GM21381 (cell line): ENCODE data around the gene KREMEN1.

Experiments used
- ATAC-seq: cut with Tn5 transposase; IDR thresholded peaks from one replicate; pipeline ENCODE4 v1.9.1; 2021; ENCODE audit warnings: mild to moderate bottlenecking, moderate library complexity; ENCODE audit not compliant: unreplicated experiment

KREMEN1 gene

DNA sequence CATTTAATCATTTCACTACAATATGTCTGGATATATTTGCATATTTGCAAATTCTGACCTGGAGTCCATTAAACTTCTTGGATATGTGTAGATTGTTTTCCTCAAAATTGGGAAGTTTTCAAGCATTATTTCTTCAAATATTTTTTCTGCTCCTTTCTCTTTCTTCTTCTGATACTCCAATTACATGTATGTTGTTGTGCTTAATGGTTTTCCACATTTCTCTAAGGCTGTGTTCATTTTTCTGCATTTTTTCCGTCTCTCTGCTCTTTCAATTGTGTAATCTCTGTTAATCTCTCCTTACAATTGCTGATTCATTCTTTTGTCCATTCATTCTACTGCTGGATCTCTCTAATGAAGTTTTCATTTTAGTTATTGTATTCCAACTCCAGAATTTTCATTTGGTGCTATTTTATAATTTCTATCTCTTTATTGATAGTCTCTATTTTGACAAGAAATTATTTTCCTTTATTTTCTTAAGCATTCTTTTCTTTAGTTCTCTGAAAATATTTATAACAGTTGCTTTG is 102.5 kb downstream of the KREMEN1 start:
- ATAC-seq: no peak

GRCh38 chr22:29183971-29184848 is 111.4 kb downstream of the KREMEN1 start:
- no peak for ATAC-seq

DNA sequence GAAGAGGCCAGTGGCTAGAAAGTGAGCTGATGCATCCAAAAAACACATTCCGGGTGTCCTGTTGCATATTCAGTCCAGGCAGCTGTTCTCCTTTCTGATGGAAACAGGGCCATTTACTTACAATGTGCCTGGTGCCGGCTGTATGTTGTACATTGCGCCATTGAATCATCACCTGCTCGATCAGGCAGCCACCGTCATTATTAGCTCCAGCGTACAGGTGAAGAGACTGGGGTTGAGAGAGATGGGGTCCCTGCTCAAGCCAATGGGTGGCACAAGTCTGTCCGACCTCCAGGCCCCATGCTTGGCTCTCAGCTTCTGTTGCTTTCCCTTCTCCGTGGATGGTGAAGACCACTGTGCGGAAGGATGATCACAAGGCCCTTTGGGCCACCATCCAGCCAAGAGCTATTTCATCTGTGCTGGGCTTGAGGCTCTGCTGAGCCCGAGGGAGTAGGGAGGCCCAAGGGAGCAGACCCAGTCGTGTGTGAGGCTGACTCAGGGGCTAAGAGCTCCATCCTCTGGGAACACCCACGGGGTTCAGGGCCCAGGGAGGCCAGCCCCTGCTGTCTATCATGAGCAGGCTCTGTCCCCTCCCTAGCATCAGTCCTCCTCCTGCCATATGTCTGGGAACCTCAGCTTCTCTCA is 112.1 kb downstream of the KREMEN1 start:
- no peak for ATAC-seq

DNA sequence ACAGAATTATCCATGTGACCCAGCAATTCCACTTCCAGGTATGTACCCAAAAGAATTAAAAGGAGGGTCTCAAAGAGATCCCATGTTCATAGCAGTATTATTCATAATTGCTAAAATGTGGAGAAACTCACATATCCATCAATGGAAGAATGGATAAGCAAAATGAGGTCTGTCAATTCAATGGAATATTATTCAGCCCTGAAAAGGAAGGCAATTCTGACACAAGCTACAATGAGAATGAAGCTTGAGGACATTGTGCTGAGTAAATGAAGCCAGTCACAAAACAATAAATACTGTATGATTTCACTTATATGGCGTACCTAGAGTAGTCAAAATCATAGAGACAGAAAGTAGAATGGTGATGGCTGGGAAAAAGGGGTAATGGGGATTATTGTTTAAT is 113.5 kb downstream of the KREMEN1 start:
- ATAC-seq: no peak

- ATAC-seq: no peak
Measured at GRCh38 chr22:29187831-29188230, 115.0 kb downstream of the KREMEN1 start.

GRCh38 chr22:29190051-29190450 is 117.2 kb downstream of the KREMEN1 start:
- ATAC-seq: no peak

DNA sequence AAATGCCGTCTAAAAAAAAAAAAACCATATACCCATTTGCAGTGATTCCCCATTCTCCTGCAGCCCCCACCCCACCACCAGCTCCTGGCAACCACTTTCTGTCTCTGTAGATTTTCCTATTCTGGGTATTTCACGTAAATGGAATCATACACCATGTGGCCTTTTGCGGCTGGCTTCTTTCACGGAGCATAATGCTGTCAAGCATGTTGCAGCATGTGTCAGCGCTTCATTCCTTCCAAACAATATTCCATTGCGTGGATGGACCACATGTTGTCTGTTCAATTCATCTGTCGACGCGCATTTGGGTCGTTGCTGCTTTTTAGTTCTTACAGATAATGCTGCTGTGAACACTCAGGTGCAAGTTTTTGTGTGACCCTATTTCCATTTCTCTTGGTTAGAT is 118.1 kb downstream of the KREMEN1 start:
- no peak for ATAC-seq

DNA sequence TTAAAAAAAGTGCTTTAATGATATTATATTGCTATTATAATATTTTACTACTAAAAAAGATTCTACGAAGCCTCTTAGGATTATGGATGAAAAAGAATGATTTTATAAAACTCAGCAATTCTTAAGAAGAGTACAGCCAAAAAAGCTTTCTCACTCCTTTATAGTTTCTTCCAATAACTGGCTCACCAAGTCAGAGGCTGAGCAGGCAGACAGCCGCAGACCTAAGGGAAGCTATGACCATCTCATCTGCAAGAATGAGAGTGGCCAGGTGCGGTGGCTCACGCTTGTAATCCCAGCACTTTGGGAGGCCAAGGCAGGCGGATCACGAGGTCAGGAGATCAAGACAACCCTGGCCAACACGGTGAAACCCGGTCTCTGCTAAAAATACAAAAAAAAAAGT is 120.2 kb downstream of the KREMEN1 start:
- ATAC-seq: no peak

- no peak for ATAC-seq
Measured at GRCh38 chr22:29194184-29194583, 121.3 kb downstream of the KREMEN1 start.

DNA sequence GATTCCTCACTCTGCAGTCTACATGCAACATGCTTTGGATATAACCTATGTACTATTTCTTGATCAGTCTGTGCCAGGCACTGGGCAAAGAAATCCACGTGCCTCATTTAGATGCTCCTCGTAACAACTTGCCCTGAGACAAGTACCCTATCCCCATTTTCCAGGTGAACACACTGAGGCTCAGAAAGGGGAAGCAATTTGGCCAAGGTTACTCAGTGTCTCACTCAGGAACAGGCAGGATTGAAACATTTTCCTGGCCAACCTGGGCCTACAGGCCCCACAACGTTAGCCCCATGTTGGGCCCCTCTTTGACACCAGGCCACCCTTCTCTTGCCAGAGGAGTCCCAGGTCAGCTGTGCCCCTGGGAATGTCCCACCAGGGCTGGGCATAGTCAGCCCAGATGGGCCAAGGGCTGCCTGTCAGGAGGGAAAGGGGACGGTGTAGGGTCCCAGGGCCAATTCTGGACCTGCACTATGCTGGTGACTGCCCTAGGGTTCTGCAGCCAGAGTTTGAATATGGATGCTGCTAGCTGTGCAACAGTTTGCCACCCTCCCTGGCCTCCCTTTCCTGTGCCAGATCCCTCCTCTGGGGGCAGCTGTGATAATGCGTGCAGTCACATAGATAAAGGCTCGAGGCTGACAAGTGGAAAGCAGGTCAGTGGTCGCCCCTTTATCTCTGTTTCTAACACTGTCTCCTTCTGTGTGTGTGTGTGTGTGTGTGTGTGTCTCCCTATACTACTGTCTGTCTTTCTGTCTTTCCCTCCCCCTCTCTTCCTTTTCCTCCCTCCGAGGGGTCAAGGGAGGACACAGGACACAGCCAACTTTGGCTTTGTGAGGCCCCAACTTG is 122.5 kb downstream of the KREMEN1 start:
- no peak for ATAC-seq

GRCh38 chr22:29195964-29196666 is 123.3 kb downstream of the KREMEN1 start:
- ATAC-seq: no peak

- no peak for ATAC-seq
Measured at GRCh38 chr22:29197096-29197495, 124.3 kb downstream of the KREMEN1 start.

DNA sequence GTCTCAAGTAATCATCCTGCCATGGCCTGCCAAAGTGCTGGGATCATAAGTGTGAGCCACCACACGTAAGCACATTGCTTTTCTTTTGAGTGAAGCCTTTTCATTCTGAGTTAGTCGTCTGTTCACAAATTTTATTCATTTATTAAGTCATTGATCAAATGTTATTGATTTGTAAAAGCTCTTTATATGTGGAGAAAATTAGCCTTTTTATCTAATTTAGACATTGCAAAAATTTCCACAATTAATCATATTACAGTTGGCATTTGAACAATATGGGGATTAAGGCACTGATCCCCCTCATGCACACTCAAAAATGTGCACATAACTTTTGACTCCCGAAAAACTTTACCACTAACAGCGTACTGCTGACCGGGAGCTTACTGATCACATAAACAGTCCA is 125.4 kb downstream of the KREMEN1 start:
- ATAC-seq: no peak

- ATAC-seq: no peak
Measured at GRCh38 chr22:29199702-29200400, 127.0 kb downstream of the KREMEN1 start.

GRCh38 chr22:29200901-29201300 is 128.1 kb downstream of the KREMEN1 start:
- ATAC-seq: no peak

GRCh38 chr22:29201782-29202181 is 128.9 kb downstream of the KREMEN1 start:
- no peak for ATAC-seq

GRCh38 chr22:29202212-29203192 is 129.7 kb downstream of the KREMEN1 start:
- peak; percentile 75 for ATAC-seq

- no peak for ATAC-seq
Measured at GRCh38 chr22:29203488-29204454, 130.9 kb downstream of the KREMEN1 start.
